NCI-H446 treated with DMSO at 0.1 percent for 48 hours (cell line): ENCODE data around the gene NAALADL1.
A peak's percentile ranks its signal among the peaks of the same experiment; 100 is the strongest.
"Not testable (repeated sequence)": the region's sequence is repeated elsewhere in the genome, so short reads cannot be mapped to it uniquely, and the experiment has no call there.

ENCODE experiments used
- DNase-seq: peaks from one replicate; lab custom pipeline; 2025; lab: John Stamatoyannopoulos, UW

NAALADL1 gene

GRCh38 chr11:65047581-65048422 lies 10.6 kb downstream of the NAALADL1 start:
- DNase-seq = no peak

GRCh38 chr11:65045728-65046127 lies 12.6 kb downstream of the NAALADL1 start:
- DNase-seq = no peak

- no peak for DNase-seq
Observed at GRCh38 chr11:65045061-65045460, 13.3 kb downstream of the NAALADL1 start.

GRCh38 chr11:65043881-65044501 lies 14.4 kb downstream of the NAALADL1 start:
- DNase-seq = no peak

- DNase-seq = no peak
Observed at GRCh38 chr11:65042891-65043290, 15.5 kb downstream of the NAALADL1 start.

- DNase-seq = peak; percentile 98
Observed at GRCh38 chr11:65040847-65041622, 17.3 kb downstream of the NAALADL1 start, which contains the start of gene SAC3D1. SAC3D1 (plus strand) TSS chr11:65041210; CDS start chr11:65041293, 83 bp downstream.

- DNase-seq = no peak
Observed at GRCh38 chr11:65040520-65040846, 17.9 kb downstream of the NAALADL1 start.

- no peak for DNase-seq
Observed at GRCh38 chr11:65036931-65037330, 21.4 kb downstream of the NAALADL1 start.

GRCh38 chr11:65035579-65035978 lies 22.8 kb downstream of the NAALADL1 start:
- no peak for DNase-seq

GRCh38 chr11:65034423-65034822 lies 23.9 kb downstream of the NAALADL1 start:
- DNase-seq = no peak

- DNase-seq = no peak
Observed at GRCh38 chr11:65032216-65032615, 26.1 kb downstream of the NAALADL1 start.

- DNase-seq = peak; percentile 93
Observed at GRCh38 chr11:65027213-65028067, 30.9 kb downstream of the NAALADL1 start, which contains the start of gene SNX15. SNX15 (plus strand) TSS chr11:65027439; CDS start chr11:65027538, 99 bp downstream.

GRCh38 chr11:65026810-65027209 lies 31.5 kb downstream of the NAALADL1 start:
- no peak for DNase-seq

- DNase-seq = not testable (repeated sequence)
Observed at GRCh38 chr11:65023502-65023901, 34.9 kb downstream of the NAALADL1 start.

- DNase-seq = no peak
Observed at GRCh38 chr11:65021509-65021908, 36.8 kb downstream of the NAALADL1 start.

GRCh38 chr11:65021003-65021402 lies 37.4 kb downstream of the NAALADL1 start:
- DNase-seq = no peak

- no peak for DNase-seq
Observed at GRCh38 chr11:65019824-65020223, 38.5 kb downstream of the NAALADL1 start.

- DNase-seq = no peak
Observed at GRCh38 chr11:65017937-65018336, 40.4 kb downstream of the NAALADL1 start.

- DNase-seq = no peak
Observed at GRCh38 chr11:65016705-65017104, 41.6 kb downstream of the NAALADL1 start.

GRCh38 chr11:65014726-65015227 lies 43.6 kb downstream of the NAALADL1 start:
- DNase-seq = no peak
